Tibial nerve (tissue), 4 donors: ENCODE results near the gene VWCE. TPM values are rescaled to one million over a fixed set of nuclear protein-coding genes. Genes with fewer than 3 reads are reported as not detected.

ENCODE experiments used
- DNase-seq, 2 donors: peaks; one replicate each; pipeline ENCODE4 v3.0.0-alpha.2; 2019; ENCODE audit warnings: low spot score in 2 of 2
- H3K27ac ChIP-seq, 4 donors: fragments of 200-600 bp; sonication (generic) in 3 of 4; one replicate each; pipeline ENCODE4 v1.5.1; 2017 to 2019; ENCODE audit warnings: mild to moderate bottlenecking in 1 of 4
- H3K27me3 ChIP-seq, 2 donors: fragments of 200-600 bp; sonication (generic) in 1 of 2; one replicate each; pipeline versions ENCODE4 v1.5.1 to v1.6.0; 2017 to 2019
- H3K36me3 ChIP-seq, 3 donors: fragments of 200-600 bp; sonication (generic); one replicate each; pipeline ENCODE4 v1.5.1; 2018 to 2019
- H3K4me1 ChIP-seq, 4 donors: fragments of 200-600 bp; sonication (generic) in 3 of 4; one replicate each; pipeline ENCODE4 v1.5.1; 2017 to 2019
- H3K4me3 ChIP-seq, 4 donors: fragments of 200-600 bp; sonication (generic) in 3 of 4; one replicate each; pipeline ENCODE4 v1.5.1; 2017 to 2019; ENCODE audit warnings: mild to moderate bottlenecking in 1 of 4, moderate library complexity in 1 of 4
- H3K9me3 ChIP-seq, 4 donors: fragments of 200-600 bp; sonication (generic) in 3 of 4; one replicate each; pipeline ENCODE4 v1.5.1; 2017 to 2019
- EP300 ChIP-seq, 2 donors: sonication (generic); formaldehyde crosslinking; IDR thresholded peaks; one replicate each; pipeline ENCODE4 v1.6.1; 2017; ENCODE audit warnings: antibody characterized with exemption in 2 of 2, mild to moderate bottlenecking in 1 of 2
- POLR2A ChIP-seq, 2 donors: fragments of 450-650 bp; IDR thresholded peaks; one replicate each; pipeline ENCODE4 v1.6.1; 2017; ENCODE audit warnings: antibody characterized with exemption in 2 of 2, mild to moderate bottlenecking in 2 of 2, moderate library complexity in 2 of 2
- WGBS, 2 donors: methylation state at CpG; one replicate each; pipeline ENCODE4 v1.1.5; 2018; 5-methylcytosine and 5-hydroxymethylcytosine counted together
- total RNA-seq, 4 donors: library from RNA; depleted of rRNA; stranded (reverse); fragments of >200 nt; gene quantifications; one replicate each; pipeline ENCODE4 v1.1.0, GENCODE V29; 2016
- TF ChIP-seq, protein P1 (sequence below), 5 experiments: fragments of 200-600 bp in 3 of 5; fragments of 450-650 bp in 2 of 5; sonication (generic) in 3 of 5; IDR thresholded peaks; one replicate each; pipeline ENCODE4 v1.5.1; 2016 to 2019; ENCODE audit warnings: antibody characterized with exemption in 5 of 5, mild to moderate bottlenecking in 3 of 5, moderate library complexity in 2 of 5

The VWCE gene
- total RNA-seq, 4 donors from 2014 or later: 1.3 to 6.3 (median 4.3) TPM

DNA sequence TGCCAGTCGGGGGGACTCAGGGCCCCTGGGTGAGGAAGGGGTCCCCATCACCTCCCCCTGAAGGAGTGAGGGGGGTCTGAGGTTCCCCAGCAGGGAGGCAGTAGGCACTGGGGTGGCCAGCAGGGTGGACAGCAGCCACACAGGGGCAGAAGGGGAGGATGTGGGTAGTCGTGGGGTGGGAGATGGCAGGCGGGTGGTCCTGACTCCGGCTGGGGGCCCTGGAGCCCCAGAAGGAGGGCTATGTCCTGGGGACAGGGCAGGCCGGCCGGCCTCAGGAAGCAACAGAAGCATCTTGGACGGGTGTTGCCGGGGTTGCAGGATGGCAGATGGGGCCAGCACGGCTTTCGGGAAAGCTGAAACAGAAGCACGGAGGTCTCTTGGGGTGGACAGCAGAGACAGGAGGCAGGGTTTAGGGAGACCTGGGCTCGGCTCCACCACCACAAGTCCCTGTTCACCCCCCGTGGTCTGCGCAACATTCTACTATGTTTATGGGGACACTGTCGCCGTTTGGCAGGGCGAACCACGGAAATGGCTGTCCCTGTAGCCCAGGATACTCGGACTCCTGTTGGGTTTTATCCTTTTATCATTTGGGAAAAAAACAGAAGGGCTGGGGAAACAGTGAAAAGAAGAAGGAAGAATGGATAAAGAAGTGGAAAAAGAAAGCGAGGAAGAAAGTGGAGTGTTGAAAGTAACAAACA lies 14.1 kb downstream of the VWCE start:
- no peaks in the 10 kb centered on the region for H3K9me3 ChIP-seq
- TF ChIP-seq EP300 (IDR thresholded peaks at IDR 0.05) (no peak), POLR2A (IDR thresholded peaks at IDR 0.05) (no peak)
- TF ChIP-seq, protein P1, sequence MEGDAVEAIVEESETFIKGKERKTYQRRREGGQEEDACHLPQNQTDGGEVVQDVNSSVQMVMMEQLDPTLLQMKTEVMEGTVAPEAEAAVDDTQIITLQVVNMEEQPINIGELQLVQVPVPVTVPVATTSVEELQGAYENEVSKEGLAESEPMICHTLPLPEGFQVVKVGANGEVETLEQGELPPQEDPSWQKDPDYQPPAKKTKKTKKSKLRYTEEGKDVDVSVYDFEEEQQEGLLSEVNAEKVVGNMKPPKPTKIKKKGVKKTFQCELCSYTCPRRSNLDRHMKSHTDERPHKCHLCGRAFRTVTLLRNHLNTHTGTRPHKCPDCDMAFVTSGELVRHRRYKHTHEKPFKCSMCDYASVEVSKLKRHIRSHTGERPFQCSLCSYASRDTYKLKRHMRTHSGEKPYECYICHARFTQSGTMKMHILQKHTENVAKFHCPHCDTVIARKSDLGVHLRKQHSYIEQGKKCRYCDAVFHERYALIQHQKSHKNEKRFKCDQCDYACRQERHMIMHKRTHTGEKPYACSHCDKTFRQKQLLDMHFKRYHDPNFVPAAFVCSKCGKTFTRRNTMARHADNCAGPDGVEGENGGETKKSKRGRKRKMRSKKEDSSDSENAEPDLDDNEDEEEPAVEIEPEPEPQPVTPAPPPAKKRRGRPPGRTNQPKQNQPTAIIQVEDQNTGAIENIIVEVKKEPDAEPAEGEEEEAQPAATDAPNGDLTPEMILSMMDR (IDR thresholded peaks at IDR 0.05): no peak
- peaks cover 0 to 14% (median 0%) of the 10 kb centered on the region in 4 donors for H3K4me1 ChIP-seq
- H3K27ac ChIP-seq: no peak overlapping the region
- peaks cover 0 to 24% (median 0%) of the 10 kb centered on the region in 3 donors for H3K36me3 ChIP-seq
- H3K27me3 ChIP-seq: no peaks in the 10 kb centered on the region
- WGBS, 2 donors: 84% methylated on average over 20 of the region's 20 CpGs
- DNase-seq: no peak
- H3K4me3 ChIP-seq: no peak overlapping the region

DNA sequence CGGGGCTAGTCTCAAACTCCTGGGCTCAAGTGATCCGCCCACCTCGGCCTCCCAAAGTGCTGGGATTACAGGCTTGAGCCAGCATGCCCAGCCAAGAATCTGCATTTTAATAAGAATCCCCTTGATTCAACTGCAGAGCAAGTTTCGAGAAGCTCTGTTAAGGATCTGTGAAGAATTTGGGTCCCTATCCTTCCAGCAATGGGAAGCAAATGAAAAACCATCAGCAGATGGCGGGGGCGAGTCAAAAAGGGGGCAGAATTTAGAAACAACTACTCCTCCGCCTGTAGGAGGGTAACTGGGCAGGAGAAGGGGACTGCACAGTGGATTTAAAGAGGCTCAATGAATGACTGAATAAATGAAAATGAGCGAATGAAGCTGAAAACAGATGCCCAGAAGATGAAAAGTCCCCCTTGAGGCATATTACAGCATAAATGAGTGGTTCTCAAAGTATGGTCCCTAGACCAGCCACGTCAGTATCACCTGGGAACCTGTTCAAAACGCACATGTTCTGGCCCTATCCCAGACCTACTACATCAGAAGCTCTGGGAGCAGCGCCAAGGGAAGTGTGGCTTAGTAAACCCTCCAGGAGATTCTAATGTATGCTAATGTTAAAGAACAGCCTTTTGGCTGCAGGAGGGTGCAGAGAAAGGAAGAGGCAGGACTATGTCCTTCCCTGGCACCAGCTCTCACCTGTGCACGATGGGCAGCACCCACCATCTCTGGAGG lies 15.0 kb downstream of the VWCE start:
- peaks cover 0 to 15% (median 0%) of the 10 kb centered on the region in 3 donors for H3K36me3 ChIP-seq
- no peak overlapping the region for H3K4me3 ChIP-seq
- no peak overlapping the region for H3K27ac ChIP-seq
- WGBS, 2 donors: 83 to 88% methylated on average over 10 to 12 of the region's 12 CpGs
- H3K4me1 ChIP-seq: peaks cover 0 to 14% (median 0%) of the 10 kb centered on the region in 4 donors
- H3K9me3 ChIP-seq: no peaks in the 10 kb centered on the region
- no peak for DNase-seq
- TF ChIP-seq EP300 (IDR thresholded peaks at IDR 0.05) (no peak), POLR2A (IDR thresholded peaks at IDR 0.05) (no peak)
- TF ChIP-seq, protein P1 (IDR thresholded peaks at IDR 0.05): no peak
- no peaks in the 10 kb centered on the region for H3K27me3 ChIP-seq

DNA sequence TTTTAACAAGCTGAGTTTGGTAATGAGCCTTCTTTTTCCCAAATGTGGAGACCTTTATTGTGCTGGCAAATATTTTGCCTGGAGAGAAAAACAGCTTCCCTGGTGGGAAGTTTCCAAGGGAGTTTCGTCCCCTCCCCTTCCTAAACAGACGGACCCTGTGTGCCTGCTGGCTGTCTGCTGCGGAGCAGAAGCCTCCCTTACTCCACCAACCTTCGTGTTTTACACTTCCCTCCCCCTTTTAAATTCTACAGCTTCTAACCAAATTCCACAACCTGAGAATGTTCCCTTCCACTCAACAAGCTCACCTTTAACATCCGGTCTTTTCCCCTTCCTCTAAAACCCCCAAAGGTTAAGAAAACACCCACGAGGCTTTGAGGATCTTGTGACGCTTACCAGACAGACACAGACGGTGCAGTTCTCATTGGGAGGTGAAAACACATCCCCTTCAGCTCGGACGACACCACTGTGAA lies 17.1 kb downstream of the VWCE start:
- no peak for DNase-seq
- TF ChIP-seq, protein P1 (IDR thresholded peaks at IDR 0.05): no peak
- TF ChIP-seq EP300 (IDR thresholded peaks at IDR 0.05) (no peak), POLR2A (IDR thresholded peaks at IDR 0.05) (no peak)
- Histone ChIP-seq H3K27ac (no peak overlapping the region), H3K4me1 (peaks cover 0 to 14% (median 0%) of the 10 kb centered on the region in 4 donors), H3K27me3 (no peaks in the 10 kb centered on the region), H3K36me3 (peaks cover 0 to 6% (median 0%) of the 10 kb centered on the region in 3 donors), H3K9me3 (no peaks in the 10 kb centered on the region), H3K4me3 (no peak overlapping the region)
- 48 to 49% methylated on average over 10 of the region's 10 CpGs for WGBS, 2 donors

DNA sequence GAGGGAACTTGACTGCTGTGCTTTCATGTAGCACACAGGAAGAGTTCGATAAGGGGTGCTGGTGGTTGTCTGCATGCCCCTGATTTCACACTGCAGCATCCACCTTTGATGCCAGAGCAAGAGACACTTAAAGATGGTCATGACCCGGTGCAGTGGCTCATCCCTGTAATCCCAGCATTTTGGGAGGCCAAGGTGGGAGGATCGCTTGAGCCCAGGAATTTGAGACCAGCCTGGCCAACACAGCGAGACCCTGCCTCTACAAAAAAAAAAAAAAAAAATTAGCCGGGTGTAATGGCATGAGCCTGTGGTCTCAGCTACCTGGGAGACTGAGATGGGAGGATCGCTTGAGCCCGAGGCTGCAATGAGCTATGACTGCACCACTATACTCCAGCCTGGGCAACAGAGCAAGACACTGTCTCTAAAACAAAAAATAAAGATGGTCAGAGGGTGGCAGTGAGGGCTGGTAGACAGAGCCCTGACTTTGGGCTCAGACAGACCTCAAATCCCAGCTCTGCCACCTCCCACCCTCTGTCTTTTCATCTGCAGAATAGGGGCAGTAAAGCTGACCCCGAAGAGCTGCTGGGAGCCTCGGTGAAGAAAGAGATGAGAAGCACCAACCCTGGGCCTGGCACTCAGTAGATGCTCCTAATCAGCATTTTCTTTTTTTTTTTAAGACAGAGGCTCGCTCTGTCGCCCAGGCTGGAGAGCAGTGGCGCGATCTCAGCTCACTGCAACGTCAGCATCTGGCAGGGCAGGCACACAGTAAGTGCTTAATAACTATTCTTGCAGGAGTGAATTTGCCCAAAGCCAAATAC lies 17.7 kb downstream of the VWCE start:
- Histone ChIP-seq H3K27me3 (no peaks in the 10 kb centered on the region), H3K27ac (no peak overlapping the region), H3K9me3 (no peaks in the 10 kb centered on the region), H3K4me3 (no peak overlapping the region), H3K36me3 (peaks cover 0 to 6% (median 0%) of the 10 kb centered on the region in 3 donors), H3K4me1 (peaks cover 0 to 14% (median 0%) of the 10 kb centered on the region in 4 donors)
- DNase-seq: no peak
- 69 to 70% methylated on average over 14 of the region's 14 CpGs for WGBS, 2 donors
- TF ChIP-seq, protein P1 (IDR thresholded peaks at IDR 0.05): no peak
- TF ChIP-seq EP300 (IDR thresholded peaks at IDR 0.05) (no peak), POLR2A (IDR thresholded peaks at IDR 0.05) (no peak)
